ENCODE results near the gene ST3GAL4. TPM values are rescaled to one million over a fixed set of nuclear protein-coding genes. Genes with fewer than 3 reads are reported as not detected.

Gene ST3GAL4
- total RNA-seq, 2 experiments from 2014 or later = 14.3 to 18.8 TPM

DNA sequence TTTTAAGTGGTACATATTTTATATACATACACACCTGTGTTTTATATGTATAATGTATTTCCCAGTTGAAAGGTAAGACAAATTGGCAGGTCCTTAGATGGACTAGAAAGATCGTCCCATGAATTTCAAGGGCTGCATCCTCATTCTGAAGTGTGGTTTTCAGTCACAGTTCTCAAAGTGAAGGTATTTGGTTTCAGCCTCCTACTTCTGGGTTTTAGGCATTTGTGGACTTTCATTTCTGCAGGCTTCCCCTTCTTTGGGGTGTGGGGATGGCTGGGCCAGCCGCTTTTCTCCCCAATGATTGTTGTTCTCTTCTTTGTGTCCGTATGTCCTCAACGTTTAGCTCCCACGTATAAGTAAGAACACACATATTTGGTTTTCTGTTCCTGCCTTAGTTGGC is 41.7 kb upstream of the ST3GAL4 start:
- H3K79me2 ChIP-seq (ENCODE audit: insufficient read depth, low read depth, low read length) = no peaks in the 10 kb centered on the region
- CTCF ChIA-PET (ENCODE audit: unreplicated experiment) = no interaction called here
- no TSS peak for BruUV-seq (replicated peaks)
- DNase-seq (ENCODE audit: low spot score) = no peak
- no peaks in the 10 kb centered on the region for H3K9me2 ChIP-seq (ENCODE audit: insufficient read depth, low read length)
- H4K20me1 ChIP-seq (ENCODE audit: insufficient read depth, low read length) = no peaks in the 10 kb centered on the region
- no peak overlapping the region for H2AFZ ChIP-seq (ENCODE audit: low read length)
- H3K36me3 ChIP-seq (ENCODE audit: insufficient read depth, low read length) = peaks cover 55% of the 10 kb centered on the region
- POLR2A ChIA-PET = no interaction called here
- H3K4me2 ChIP-seq (ENCODE audit: low read length) = no peak overlapping the region
- no peak overlapping the region for H3K4me3 ChIP-seq (ENCODE audit: low read depth, low read length, poor library complexity, severe bottlenecking)
- 0 out of 2 replicates have a peak, but pooled peaks cover 5% of the 10 kb centered on the region for H3K9me3 ChIP-seq (ENCODE audit: low read length)
- H3K27ac ChIP-seq (ENCODE audit: low read depth, low read length, poor library complexity, severe bottlenecking) = no peak overlapping the region
- TF ChIP-seq CTCF (conservative IDR thresholded peaks at IDR 0.05; ENCODE audit: low read length) (no peak), EZH2phosphoT487 (IDR thresholded peaks at IDR 0.05; ENCODE audit: borderline replicate concordance, low read depth, low read length) (no peak)
- H3K4me1 ChIP-seq (ENCODE audit: insufficient read depth, low read length, poor library complexity, severe bottlenecking) = peaks cover 10% of the 10 kb centered on the region
- intact Hi-C loops (cut with micrococcal nuclease; ENCODE audit: unreplicated experiment) = loop anchor here (5.0 kb wide), 1 partner anchor 678 kb away; no protein-coding TSS in a partner anchor

GRCh38 chr11:126317432-126317755 is 38.1 kb upstream of the ST3GAL4 start:
- Histone ChIP-seq H3K36me3 (ENCODE audit: insufficient read depth, low read length) (peaks cover 34% of the 10 kb centered on the region), H3K4me3 (ENCODE audit: low read depth, low read length, poor library complexity, severe bottlenecking) (no peak overlapping the region), H3K9me2 (ENCODE audit: insufficient read depth, low read length) (no peaks in the 10 kb centered on the region), H3K4me2 (ENCODE audit: low read length) (no peak overlapping the region), H3K9me3 (ENCODE audit: low read length) (0 out of 2 replicates have a peak, but pooled peaks cover 5% of the 10 kb centered on the region), H3K79me2 (ENCODE audit: insufficient read depth, low read depth, low read length) (no peaks in the 10 kb centered on the region), H3K27ac (ENCODE audit: low read depth, low read length, poor library complexity, severe bottlenecking) (no peak overlapping the region), H2AFZ (ENCODE audit: low read length) (no peak overlapping the region), H4K20me1 (ENCODE audit: insufficient read depth, low read length) (no peaks in the 10 kb centered on the region), H3K4me1 (ENCODE audit: insufficient read depth, low read length, poor library complexity, severe bottlenecking) (peaks cover 11% of the 10 kb centered on the region)
- ChIA-PET CTCF (ENCODE audit: unreplicated experiment) (no interaction called here), POLR2A (interaction anchor here (0.6 kb wide), 1 partner anchor 75 kb away, joined by 4 read pairs; no protein-coding TSS in a partner anchor)
- no peak for TF ChIP-seq EZH2phosphoT487 (IDR thresholded peaks at IDR 0.05; ENCODE audit: borderline replicate concordance, low read depth, low read length)
- no peak for TF ChIP-seq CTCF (conservative IDR thresholded peaks at IDR 0.05; ENCODE audit: low read length)
- DNase-seq (ENCODE audit: low spot score) = no peak
- BruUV-seq (replicated peaks) = no TSS peak
- intact Hi-C loops (cut with micrococcal nuclease; ENCODE audit: unreplicated experiment) = no loop called here

- Histone ChIP-seq H2AFZ (ENCODE audit: low read length) (no peak overlapping the region), H3K27ac (ENCODE audit: low read depth, low read length, poor library complexity, severe bottlenecking) (no peak overlapping the region), H3K36me3 (ENCODE audit: insufficient read depth, low read length) (peaks cover 31% of the 10 kb centered on the region), H3K79me2 (ENCODE audit: insufficient read depth, low read depth, low read length) (no peaks in the 10 kb centered on the region), H3K9me3 (ENCODE audit: low read length) (0 out of 2 replicates have a peak, but pooled peaks cover 5% of the 10 kb centered on the region), H3K4me1 (ENCODE audit: insufficient read depth, low read length, poor library complexity, severe bottlenecking) (peaks cover 11% of the 10 kb centered on the region), H3K4me2 (ENCODE audit: low read length) (no peak overlapping the region), H3K4me3 (ENCODE audit: low read depth, low read length, poor library complexity, severe bottlenecking) (no peak overlapping the region), H4K20me1 (ENCODE audit: insufficient read depth, low read length) (no peaks in the 10 kb centered on the region), H3K9me2 (ENCODE audit: insufficient read depth, low read length) (no peaks in the 10 kb centered on the region)
- no TSS peak for BruUV-seq (replicated peaks)
- POLR2A ChIA-PET = interaction anchor here (0.5 to 0.8 kb wide), 3 partner anchors 13 to 345 kb away, joined by 3 to 4 read pairs (median 4); no protein-coding TSS in a partner anchor
- intact Hi-C loops (cut with micrococcal nuclease; ENCODE audit: unreplicated experiment) = no loop called here
- DNase-seq (ENCODE audit: low spot score) = no peak
- CTCF ChIA-PET (ENCODE audit: unreplicated experiment) = no interaction called here
- TF ChIP-seq CTCF (conservative IDR thresholded peaks at IDR 0.05; ENCODE audit: low read length) = no peak
- no peak for TF ChIP-seq EZH2phosphoT487 (IDR thresholded peaks at IDR 0.05; ENCODE audit: borderline replicate concordance, low read depth, low read length)
These were observed 37.5 kb upstream of the ST3GAL4 start for GRCh38 chr11:126317756-126318573.

Data from OCI-LY7 (cell line).